Loucy (cell line): ENCODE measurements around the gene GSTM3.

Experiments used
- H2AFZ ChIP-seq: fragments of 200-600 bp; sonication (generic); 2 replicates; pipeline ENCODE4 v1.6.0; 2016; ENCODE audit warnings: antibody characterized with exemption, mild to moderate bottlenecking, low read length, moderate library complexity
- H3F3A ChIP-seq: fragments of 200-600 bp; 2 replicates; pipeline ENCODE4 v1.6.0; 2016; ENCODE audit warnings: antibody characterized with exemption, low read depth, mild to moderate bottlenecking
- H3K27me3 ChIP-seq: fragments of 200-600 bp; sonication (generic); 2 replicates; pipeline ENCODE4 v1.6.1; 2014; ENCODE audit warnings: low read length, mild to moderate bottlenecking; ENCODE audit not compliant: insufficient read depth, poor library complexity, severe bottlenecking
- H3K36me3 ChIP-seq: fragments of 200-600 bp; sonication (generic); 2 replicates; pipeline ENCODE4 v1.6.1; 2016; ENCODE audit warnings: low read length; ENCODE audit not compliant: insufficient read depth
- H3K4me1 ChIP-seq: fragments of 200-600 bp; sonication (generic); 2 replicates; pipeline ENCODE4 v1.5.1; 2014; ENCODE audit warnings: low read length, mild to moderate bottlenecking; ENCODE audit not compliant: insufficient read depth, poor library complexity, severe bottlenecking
- H3K4me2 ChIP-seq: fragments of 200-600 bp; sonication (generic); 2 replicates; pipeline ENCODE4 v1.6.0; 2014; ENCODE audit warnings: antibody characterized with exemption, low read length, low read depth, mild to moderate bottlenecking; ENCODE audit not compliant: poor library complexity, severe bottlenecking
- H3K4me3 ChIP-seq: fragments of 200-600 bp; sonication (generic); 2 replicates; pipeline ENCODE4 v1.5.1; 2014; ENCODE audit warnings: low read length, mild to moderate bottlenecking, mixed read lengths; ENCODE audit not compliant: poor library complexity, severe bottlenecking
- H3K79me2 ChIP-seq: fragments of 200-600 bp; sonication (generic); 2 replicates; pipeline ENCODE4 v1.6.1; 2014; ENCODE audit warnings: low read length; ENCODE audit not compliant: insufficient read depth
- H3K9ac ChIP-seq: fragments of 200-600 bp; sonication (generic); 2 replicates; pipeline ENCODE4 v1.6.0; 2014; ENCODE audit warnings: mild to moderate bottlenecking, low read depth, low read length, moderate library complexity; ENCODE audit not compliant: poor library complexity, severe bottlenecking
- H3K9me2 ChIP-seq: fragments of 200-600 bp; sonication (generic); replicated peaks from 2 replicates; pipeline ENCODE4 v1.6.1; 2016; ENCODE audit warnings: low read depth, low read length, mixed read lengths
- H3K9me3 ChIP-seq: fragments of 200-600 bp; sonication (generic); 2 replicates; pipeline ENCODE4 v1.6.1; 2014; ENCODE audit warnings: mild to moderate bottlenecking, antibody characterized with exemption, low read length, low read depth; ENCODE audit not compliant: insufficient read depth
- H4K20me1 ChIP-seq: fragments of 200-600 bp; sonication (generic); 2 replicates; pipeline ENCODE4 v1.6.0; 2014; ENCODE audit warnings: antibody characterized with exemption, low read length, mild to moderate bottlenecking; ENCODE audit not compliant: insufficient read depth, poor library complexity, severe bottlenecking
- CTCF ChIP-seq: fragments of 200-600 bp; sonication (generic); conservative IDR thresholded peaks from 2 replicates; pipeline ENCODE4 v1.5.1; 2014; ENCODE audit warnings: mild to moderate bottlenecking, antibody characterized with exemption, low read length
- EZH2phosphoT487 ChIP-seq: fragments of 200-600 bp; IDR thresholded peaks from 2 replicates; pipeline ENCODE4 v1.6.1; 2018; ENCODE audit warnings: antibody characterized with exemption, mild to moderate bottlenecking, moderate library complexity, borderline replicate concordance

The GSTM3 gene

GRCh38 chr1:109786531-109787021 is 45.7 kb upstream of the GSTM3 start:
- Histone ChIP-seq H2AFZ (no peak overlapping the region), H3K9ac (no peak overlapping the region), H3K36me3 (no peaks in the 10 kb centered on the region; the same call in 1 of the 2 replicates), H3K4me1 (peaks cover 55% of the 10 kb centered on the region), H3K4me2 (no peak overlapping the region), H3K9me3 (no peaks in the 10 kb centered on the region), H3K4me3 (no peak overlapping the region), H4K20me1 (no peaks in the 10 kb centered on the region), H3F3A (peaks cover 8% of the 10 kb centered on the region), H3K9me2 (no peaks in the 10 kb centered on the region), H3K27me3 (no peaks in the 10 kb centered on the region), H3K79me2 (peaks cover 6% of the 10 kb centered on the region)
- TF ChIP-seq CTCF: no peak
- no peak for TF ChIP-seq EZH2phosphoT487

GRCh38 chr1:109786112-109786480 is 45.3 kb upstream of the GSTM3 start:
- Histone ChIP-seq H3K4me1 (peaks cover 50% of the 10 kb centered on the region), H3K4me2 (no peak overlapping the region), H4K20me1 (no peaks in the 10 kb centered on the region), H3K36me3 (no peaks in the 10 kb centered on the region; the same call in 1 of the 2 replicates), H3K9ac (no peak overlapping the region), H3K9me2 (no peaks in the 10 kb centered on the region), H3K79me2 (peaks cover 1% of the 10 kb centered on the region; the same call in 1 of the 2 replicates), H2AFZ (no peak overlapping the region), H3F3A (peaks cover 8% of the 10 kb centered on the region), H3K9me3 (0 out of 2 replicates have a peak, but pooled peaks cover 2% of the 10 kb centered on the region), H3K27me3 (no peaks in the 10 kb centered on the region), H3K4me3 (no peak overlapping the region)
- no peak for TF ChIP-seq CTCF
- no peak for TF ChIP-seq EZH2phosphoT487

- Histone ChIP-seq H3K9me3 (peaks cover 7% of the 10 kb centered on the region; the same call in 1 of the 2 replicates), H4K20me1 (no peaks in the 10 kb centered on the region), H3K4me2 (no peak overlapping the region), H2AFZ (no peak overlapping the region), H3K4me1 (peaks cover 48% of the 10 kb centered on the region), H3K79me2 (no peaks in the 10 kb centered on the region), H3K36me3 (no peaks in the 10 kb centered on the region; the same call in 1 of the 2 replicates), H3K9ac (no peak overlapping the region), H3F3A (peaks cover 8% of the 10 kb centered on the region), H3K9me2 (no peaks in the 10 kb centered on the region), H3K27me3 (no peaks in the 10 kb centered on the region), H3K4me3 (no peak overlapping the region)
- no peak for TF ChIP-seq EZH2phosphoT487
- no peak for TF ChIP-seq CTCF
Observed at GRCh38 chr1:109785446-109786111, 44.7 kb upstream of the GSTM3 start.
